ENCODE results near the gene LBR. TPM values are rescaled to one million over a fixed set of nuclear protein-coding genes. Genes with fewer than 3 reads are reported as not detected.

LBR gene
- total RNA-seq, 2 experiments from 2014 or later: 145 to 156 TPM

GRCh38 chr1:225362805-225363204 is 65.0 kb downstream of the LBR start:
- intact Hi-C loops (cut with micrococcal nuclease): no loop called here
- CTCF ChIA-PET: no interaction called here
- Mint-ChIP-seq H3K27ac (no peak overlapping the region), H3K4me3 (no peak overlapping the region), H3K27me3 (peaks cover 4% of the 10 kb centered on the region), H3K36me3 (ENCODE audit: low read depth) (no peaks in the 10 kb centered on the region), H3K4me1 (ENCODE audit: low read depth) (no peaks in the 10 kb centered on the region), H3K9me3 (no peaks in the 10 kb centered on the region)
- TF ChIP-seq, protein P1, sequence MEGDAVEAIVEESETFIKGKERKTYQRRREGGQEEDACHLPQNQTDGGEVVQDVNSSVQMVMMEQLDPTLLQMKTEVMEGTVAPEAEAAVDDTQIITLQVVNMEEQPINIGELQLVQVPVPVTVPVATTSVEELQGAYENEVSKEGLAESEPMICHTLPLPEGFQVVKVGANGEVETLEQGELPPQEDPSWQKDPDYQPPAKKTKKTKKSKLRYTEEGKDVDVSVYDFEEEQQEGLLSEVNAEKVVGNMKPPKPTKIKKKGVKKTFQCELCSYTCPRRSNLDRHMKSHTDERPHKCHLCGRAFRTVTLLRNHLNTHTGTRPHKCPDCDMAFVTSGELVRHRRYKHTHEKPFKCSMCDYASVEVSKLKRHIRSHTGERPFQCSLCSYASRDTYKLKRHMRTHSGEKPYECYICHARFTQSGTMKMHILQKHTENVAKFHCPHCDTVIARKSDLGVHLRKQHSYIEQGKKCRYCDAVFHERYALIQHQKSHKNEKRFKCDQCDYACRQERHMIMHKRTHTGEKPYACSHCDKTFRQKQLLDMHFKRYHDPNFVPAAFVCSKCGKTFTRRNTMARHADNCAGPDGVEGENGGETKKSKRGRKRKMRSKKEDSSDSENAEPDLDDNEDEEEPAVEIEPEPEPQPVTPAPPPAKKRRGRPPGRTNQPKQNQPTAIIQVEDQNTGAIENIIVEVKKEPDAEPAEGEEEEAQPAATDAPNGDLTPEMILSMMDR (IDR thresholded peaks at IDR 0.05): no peak
- no peak for DNase-seq
- no peak for ATAC-seq
- POLR2A ChIA-PET: no interaction called here

DNA sequence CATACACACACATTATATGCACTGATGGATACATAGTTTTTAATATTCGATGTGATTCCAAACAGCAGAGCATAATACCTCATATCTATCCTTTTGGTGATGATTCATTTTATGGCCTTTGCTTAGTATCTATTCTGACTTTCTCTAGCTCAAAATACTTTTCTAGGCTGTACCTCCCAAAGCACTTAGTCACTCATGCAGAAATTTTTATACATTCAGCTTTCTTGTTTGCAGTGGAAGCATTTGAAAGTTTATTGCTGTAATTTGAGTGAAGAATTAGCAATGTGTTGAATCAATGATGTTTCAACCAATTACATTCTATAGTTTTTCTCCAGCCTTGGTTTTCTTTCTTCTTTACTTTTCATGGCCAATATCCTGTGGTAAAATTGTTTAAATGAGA is 66.7 kb downstream of the LBR start:
- Mint-ChIP-seq H3K27me3 (peaks cover 4% of the 10 kb centered on the region), H3K4me3 (no peak overlapping the region)
- no peak for DNase-seq

DNA sequence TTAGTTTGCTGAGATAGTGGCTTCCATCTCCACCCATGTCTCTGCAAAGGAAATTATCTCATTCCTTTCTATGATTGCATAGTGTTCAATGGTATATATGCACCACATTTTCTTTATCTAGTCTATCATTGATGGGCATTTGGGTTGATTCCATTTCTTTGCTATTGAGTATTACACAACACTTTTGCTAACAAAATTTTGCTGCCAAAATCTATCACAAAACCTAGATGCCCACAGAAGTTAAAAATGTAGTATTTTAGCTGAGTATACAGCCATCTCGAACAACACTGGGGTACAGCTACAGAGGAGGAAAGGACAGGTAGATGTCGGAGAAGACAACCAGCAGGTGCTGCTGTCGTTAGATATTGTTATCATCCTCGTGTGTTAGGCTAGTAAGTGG is 67.7 kb downstream of the LBR start:
- POLR2A ChIA-PET: no interaction called here
- intact Hi-C loops (cut with micrococcal nuclease): no loop called here
- Mint-ChIP-seq H3K9me3 (no peaks in the 10 kb centered on the region), H3K36me3 (ENCODE audit: low read depth) (no peaks in the 10 kb centered on the region), H3K4me1 (ENCODE audit: low read depth) (no peaks in the 10 kb centered on the region), H3K4me3 (no peak overlapping the region), H3K27ac (no peak overlapping the region), H3K27me3 (peaks cover 7% of the 10 kb centered on the region)
- DNase-seq: no peak
- ATAC-seq: no peak
- TF ChIP-seq, protein P1 (IDR thresholded peaks at IDR 0.05): no peak
- CTCF ChIA-PET: no interaction called here

More for the DNA sequence above, 66.7 kb downstream of the LBR start:
- TF ChIP-seq, protein P1 (IDR thresholded peaks at IDR 0.05): no peak
- H3K9me3 Mint-ChIP-seq: no peaks in the 10 kb centered on the region
- intact Hi-C loops (cut with micrococcal nuclease): no loop called here
- ChIA-PET POLR2A (no interaction called here), CTCF (no interaction called here)
- H3K27ac Mint-ChIP-seq: no peak overlapping the region
- no peak for ATAC-seq
- no peaks in the 10 kb centered on the region for H3K4me1 Mint-ChIP-seq (ENCODE audit: low read depth)
- no peaks in the 10 kb centered on the region for H3K36me3 Mint-ChIP-seq (ENCODE audit: low read depth)

DNA sequence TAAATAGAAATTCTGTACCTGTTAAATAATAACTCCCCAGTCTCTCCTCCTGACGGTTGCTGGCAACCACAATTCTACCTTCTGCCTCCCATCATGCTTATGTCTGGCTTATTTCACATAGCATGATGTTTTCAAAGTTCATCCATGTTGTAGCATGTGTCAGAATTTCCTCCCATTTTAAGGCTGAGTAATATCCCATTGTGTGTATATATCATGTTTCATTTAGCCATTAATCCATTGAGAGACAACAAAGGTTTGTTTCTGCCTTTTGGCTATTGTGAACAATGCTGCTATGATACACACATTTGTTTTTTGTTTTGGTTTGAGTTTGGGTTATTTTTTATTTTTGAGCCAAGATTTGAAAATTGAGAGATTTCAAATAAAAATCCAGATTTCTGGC is 72.0 kb downstream of the LBR start:
- no peaks in the 10 kb centered on the region for H3K36me3 Mint-ChIP-seq (ENCODE audit: low read depth)
- POLR2A ChIA-PET: no interaction called here

DNA sequence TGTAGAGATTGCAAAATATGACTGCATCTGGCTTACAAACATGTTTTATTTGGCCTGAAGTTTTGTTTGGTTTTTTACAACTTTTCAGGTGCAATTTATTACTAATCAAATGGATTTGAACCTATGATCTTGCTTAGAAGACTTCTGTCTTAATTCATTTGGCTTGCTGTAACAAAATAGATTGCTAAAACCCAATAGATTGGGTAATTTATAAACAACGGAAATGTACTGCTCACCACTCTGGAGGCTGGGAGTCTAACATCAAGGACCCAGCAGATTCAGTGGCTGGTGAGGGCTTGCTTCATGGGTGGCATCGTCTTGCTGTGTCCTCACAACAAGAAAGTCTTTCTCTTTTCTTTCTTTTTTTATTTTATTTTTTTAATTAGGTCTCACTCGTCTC is 72.9 kb downstream of the LBR start:
- H3K4me3 Mint-ChIP-seq: no peak overlapping the region
- H3K4me1 Mint-ChIP-seq (ENCODE audit: low read depth): no peaks in the 10 kb centered on the region
- POLR2A ChIA-PET: no interaction called here
- no peaks in the 10 kb centered on the region for H3K36me3 Mint-ChIP-seq (ENCODE audit: low read depth)
- ATAC-seq: no peak
- no peak for DNase-seq
- no peaks in the 10 kb centered on the region for H3K9me3 Mint-ChIP-seq
- intact Hi-C loops (cut with micrococcal nuclease): no loop called here
- peaks cover 6% of the 10 kb centered on the region for H3K27me3 Mint-ChIP-seq
- CTCF ChIA-PET: no interaction called here
- TF ChIP-seq, protein P1 (IDR thresholded peaks at IDR 0.05): no peak
- H3K27ac Mint-ChIP-seq: no peak overlapping the region

More for the DNA sequence above, 72.0 kb downstream of the LBR start:
- TF ChIP-seq, protein P1 (IDR thresholded peaks at IDR 0.05): no peak
- intact Hi-C loops (cut with micrococcal nuclease): no loop called here
- no peak for ATAC-seq
- Mint-ChIP-seq H3K27ac (no peak overlapping the region), H3K27me3 (peaks cover 7% of the 10 kb centered on the region), H3K9me3 (no peaks in the 10 kb centered on the region), H3K4me3 (no peak overlapping the region), H3K4me1 (ENCODE audit: low read depth) (no peaks in the 10 kb centered on the region)
- DNase-seq: no peak
- CTCF ChIA-PET: no interaction called here

Other genes starting within 250 kb of the LBR start
- under 1 TPM; 0.51 to 0.65 TPM for gene ENAH, start 225.1 kb upstream of the LBR start, total RNA-seq